GM18951 (cell line): ENCODE results near the gene ING3.

Experiments
- POLR2A ChIP-seq: IDR thresholded peaks from 4 replicates; pipeline ENCODE4 v1.6.1; 2011; ENCODE audit warnings: mild to moderate bottlenecking; ENCODE audit not compliant: insufficient read length, insufficient read depth; ENCODE audit errors: extremely low read depth
- in situ Hi-C: fragments of 300-500 bp; cut with MboI; formaldehyde crosslinking; loops from one replicate; pipeline ENCODE4 v1.12.0; 2022; ENCODE audit warnings: low sequenced_read_pairs, mixed read lengths, inconsistent platforms; ENCODE audit not compliant: unreplicated experiment

ING3 gene

GRCh38 chr7:120950539-120951308 lies at the start of gene ING3:
TSS of gene ING3 (plus strand) at chr7:120950777. CDS start at chr7:120950897, 120 bp downstream.
- in situ Hi-C loops: no loop called here
- peak; percentile 79 for TF ChIP-seq POLR2A

- in situ Hi-C loops: no loop called here
- TF ChIP-seq POLR2A: no peak
Observed at GRCh38 chr7:120915314-120916105, 35.1 kb upstream of the ING3 start.

DNA sequence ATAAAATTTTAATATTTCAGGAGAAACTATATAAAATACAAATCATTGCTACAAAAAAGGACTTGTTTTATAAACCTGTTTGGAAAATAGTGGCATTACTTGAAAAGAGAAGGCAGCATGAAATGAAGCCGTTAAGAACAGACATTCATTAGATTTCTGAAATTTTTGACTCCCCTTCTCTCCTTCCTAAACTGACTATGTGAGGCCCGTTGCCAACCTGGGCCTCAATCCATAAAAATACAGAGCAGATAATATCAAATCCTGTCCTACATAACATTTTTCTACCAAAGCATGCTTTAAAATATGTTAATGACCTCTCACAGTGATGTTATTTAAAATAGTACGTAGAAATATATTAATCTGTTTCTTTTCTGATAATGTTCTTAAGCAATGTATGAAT lies 34.5 kb upstream of the ING3 start:
- in situ Hi-C loops: no loop called here
- no peak for TF ChIP-seq POLR2A

- TF ChIP-seq POLR2A: no peak
- in situ Hi-C loops: no loop called here
Observed at GRCh38 chr7:120916538-120916937, 34.0 kb upstream of the ING3 start.

DNA sequence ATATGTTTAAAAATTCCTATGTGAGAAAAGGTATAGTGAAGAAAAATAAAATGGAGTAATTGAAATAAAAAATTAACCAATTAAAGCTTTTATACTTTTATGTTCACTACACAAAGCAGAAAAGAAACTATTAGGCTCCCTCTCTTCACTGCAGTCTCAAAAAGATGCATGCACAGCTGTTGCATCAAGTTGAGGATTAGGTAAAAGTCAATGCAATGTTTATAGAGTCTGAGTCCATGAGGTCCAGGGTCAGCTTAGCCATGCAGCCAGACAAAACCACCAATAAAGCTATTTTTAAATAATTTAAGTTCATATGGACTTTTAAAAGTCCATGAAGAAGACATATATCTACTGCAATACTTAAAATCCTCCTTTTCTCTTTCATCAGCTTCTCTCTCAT lies 31.1 kb upstream of the ING3 start:
- TF ChIP-seq POLR2A: no peak
- in situ Hi-C loops: no loop called here

GRCh38 chr7:120920034-120920433 lies 30.5 kb upstream of the ING3 start:
- in situ Hi-C loops: no loop called here

DNA sequence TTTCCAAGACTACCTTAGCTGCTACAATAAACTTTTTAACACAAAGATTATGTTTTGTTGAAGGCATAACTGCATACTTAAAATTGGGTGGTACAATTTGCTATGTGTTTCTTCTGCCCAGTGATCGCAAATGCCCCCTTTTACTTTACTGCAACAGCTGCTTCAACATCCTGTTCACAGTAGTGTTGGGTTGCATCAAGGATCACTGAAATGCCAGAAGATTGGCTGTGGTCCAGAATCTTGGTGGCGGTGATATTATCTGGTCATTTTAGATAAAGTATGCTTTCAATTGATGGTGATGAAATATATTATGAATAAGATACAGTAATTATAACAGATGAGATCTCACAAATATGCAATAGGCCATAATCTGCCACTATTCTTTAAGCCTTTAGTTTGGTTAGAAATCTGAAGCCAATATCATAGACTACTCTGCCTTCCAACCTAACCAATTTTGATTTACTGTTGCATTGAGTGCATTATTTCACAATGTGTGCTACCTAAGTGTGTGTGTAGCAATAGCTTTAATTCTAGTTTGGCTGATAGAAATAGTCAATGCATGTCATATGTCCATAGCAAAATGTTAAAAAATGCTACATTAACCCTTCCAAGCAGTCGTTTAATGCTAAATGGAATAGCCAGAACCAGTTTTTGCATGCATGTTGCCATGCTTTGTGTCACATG lies 29.8 kb upstream of the ING3 start:
- in situ Hi-C loops: no loop called here
- TF ChIP-seq POLR2A: no peak

More at GRCh38 chr7:120920034-120920433, 30.5 kb upstream of the ING3 start:
- no peak for TF ChIP-seq POLR2A

DNA sequence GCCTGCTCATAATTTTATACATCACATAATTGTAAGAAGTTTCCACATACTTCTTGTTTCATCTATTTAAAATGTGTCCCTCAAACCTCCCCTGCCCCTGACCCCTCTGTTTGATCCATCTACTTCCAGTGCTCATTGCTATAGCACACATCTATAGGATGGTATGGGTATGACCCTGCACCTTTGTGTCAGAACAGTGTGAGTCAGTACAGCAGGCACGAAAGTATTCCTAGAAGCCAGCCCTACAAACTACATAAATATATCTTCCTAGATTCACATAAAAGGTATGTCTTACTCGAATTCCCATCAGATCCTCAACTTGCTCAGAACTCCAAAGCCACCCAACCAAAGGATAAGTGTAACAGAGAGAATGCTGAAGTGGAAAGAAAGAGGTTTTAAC lies 25.7 kb upstream of the ING3 start:
- TF ChIP-seq POLR2A: no peak
- in situ Hi-C loops: no loop called here

- TF ChIP-seq POLR2A: no peak
- in situ Hi-C loops: no loop called here
Observed at GRCh38 chr7:120925392-120925791, 25.2 kb upstream of the ING3 start.

GRCh38 chr7:120926943-120927346 lies 23.6 kb upstream of the ING3 start:
- in situ Hi-C loops: no loop called here
- no peak for TF ChIP-seq POLR2A

DNA sequence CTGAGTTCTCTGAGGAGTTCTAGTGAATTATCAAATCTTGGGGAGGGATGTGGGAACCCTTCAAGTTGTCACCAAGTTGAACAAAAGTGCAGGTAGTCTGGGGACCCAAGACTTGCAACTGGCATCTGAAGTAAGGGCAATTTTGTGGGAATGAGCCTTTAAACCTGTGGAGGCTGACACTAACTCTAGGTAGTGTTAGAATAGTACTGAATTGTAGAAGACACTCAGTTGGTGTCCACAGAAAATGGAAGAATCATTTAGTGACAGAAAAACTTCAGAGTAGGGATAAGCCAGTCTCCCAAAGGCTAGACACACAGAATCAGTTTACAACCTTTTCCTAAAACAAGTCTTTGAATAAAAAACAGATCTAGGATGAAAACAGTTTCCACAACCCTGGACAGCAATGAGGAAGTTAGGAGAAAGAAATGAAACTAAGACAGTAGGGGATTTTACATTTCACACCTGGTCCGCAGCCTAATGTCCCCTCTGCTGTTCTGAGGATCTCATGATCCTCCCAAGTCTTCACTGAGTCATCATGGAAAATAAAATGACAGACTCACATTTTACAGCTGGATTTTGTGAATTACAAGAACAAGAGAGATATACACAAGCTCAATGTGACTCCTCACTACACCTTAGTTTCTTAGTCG lies 23.0 kb upstream of the ING3 start:
- no peak for TF ChIP-seq POLR2A
- in situ Hi-C loops: no loop called here

- TF ChIP-seq POLR2A: no peak
- in situ Hi-C loops: loop anchor here (10.0 kb wide), 1 partner anchor 126 kb away; no protein-coding TSS in a partner anchor
Observed at GRCh38 chr7:120931243-120931642, 19.3 kb upstream of the ING3 start.

GRCh38 chr7:120933475-120933874 lies 17.1 kb upstream of the ING3 start:
- in situ Hi-C loops: loop anchor here (10.0 kb wide), 1 partner anchor 129 kb away; no protein-coding TSS in a partner anchor
- no peak for TF ChIP-seq POLR2A

GRCh38 chr7:120939345-120939744 lies 11.2 kb upstream of the ING3 start:
- TF ChIP-seq POLR2A: no peak
- in situ Hi-C loops: loop anchor here (10.0 kb wide), 1 partner anchor 135 kb away; no protein-coding TSS in a partner anchor
